GM12873 (cell line): ENCODE data around the gene TRUB2.

Experiments used
- CTCF ChIP-seq: IDR thresholded peaks from 2 replicates; pipeline ENCODE4 v1.5.1; 2012; ENCODE audit warnings: low read depth, mild to moderate bottlenecking, moderate library complexity, low read length, control low read depth; ENCODE audit not compliant: insufficient read depth; ENCODE audit errors: missing control alignments

TRUB2 gene

DNA sequence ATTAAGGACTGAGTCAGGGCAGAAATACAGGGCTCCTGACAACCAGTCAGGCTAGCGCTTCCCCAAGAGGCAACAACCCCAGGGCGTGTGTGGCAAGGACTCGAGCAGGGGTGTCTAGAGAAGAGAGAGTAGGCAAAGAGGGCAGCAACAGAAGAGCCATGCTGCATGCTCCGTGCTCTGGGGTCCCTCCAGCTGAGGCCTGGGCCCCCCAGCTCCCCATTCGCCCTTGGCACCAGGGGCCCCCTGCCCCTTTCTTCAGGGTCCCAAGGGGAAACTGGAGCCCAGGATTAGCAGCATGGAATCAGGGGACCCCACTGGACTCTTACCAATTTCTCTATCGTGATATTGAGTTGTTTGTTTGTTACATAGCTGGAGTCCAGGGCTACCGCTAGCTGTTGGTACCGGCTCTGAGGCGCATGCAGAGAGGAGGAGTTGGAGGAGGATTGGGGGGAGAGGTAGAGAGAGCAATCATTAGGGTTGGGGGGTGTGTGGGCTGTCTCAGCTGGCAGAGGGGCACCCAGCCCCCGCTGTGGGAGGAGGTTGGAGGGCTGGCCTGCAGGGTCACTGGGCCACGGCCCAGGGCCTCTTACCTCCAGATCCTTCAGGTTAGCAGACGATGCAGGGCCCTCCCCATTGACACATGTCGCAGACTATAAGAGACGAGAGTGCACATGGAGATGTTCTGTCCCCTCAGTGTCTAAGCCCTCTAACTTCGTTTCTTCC lies 55.2 kb downstream of the TRUB2 start:
- TF ChIP-seq CTCF: no peak

GRCh38 chr9:128265348-128265847 lies 56.8 kb downstream of the TRUB2 start:
- TF ChIP-seq CTCF: no peak

- TF ChIP-seq CTCF: no peak
These were observed 59.6 kb downstream of the TRUB2 start for GRCh38 chr9:128262687-128263086.

- TF ChIP-seq CTCF: no peak
These were observed 61.9 kb downstream of the TRUB2 start for GRCh38 chr9:128260340-128260739.

- no peak for TF ChIP-seq CTCF
These were observed 63.1 kb downstream of the TRUB2 start for GRCh38 chr9:128259156-128259555.

DNA sequence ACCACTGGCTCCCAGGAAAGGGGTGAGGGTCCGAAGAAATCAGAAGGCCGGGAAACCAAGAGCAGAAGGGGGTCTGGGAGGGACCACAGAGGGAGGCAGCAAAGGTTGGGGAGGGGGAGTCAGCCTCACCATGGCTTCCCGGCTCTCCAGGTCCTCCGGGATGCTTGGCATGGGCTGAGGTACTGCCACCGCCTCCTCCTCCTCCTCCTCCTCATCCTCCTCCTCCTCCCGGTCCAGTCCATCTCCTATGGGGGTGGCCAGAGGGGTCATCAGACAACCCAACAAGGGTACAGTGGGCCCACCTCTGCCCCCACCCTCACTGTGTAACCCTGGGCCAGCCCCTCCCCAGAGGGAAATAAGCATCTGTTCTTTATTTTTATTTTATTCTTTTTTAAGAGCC lies 63.9 kb downstream of the TRUB2 start:
- no peak for TF ChIP-seq CTCF

GRCh38 chr9:128257907-128258306 lies 64.3 kb downstream of the TRUB2 start:
- TF ChIP-seq CTCF: no peak
